NOMO-1 (cell line): ENCODE data around the gene PAFAH2.
A peak's percentile ranks its signal among the peaks of the same experiment; 100 is the strongest.
"Not testable (repeated sequence)": the region's sequence is repeated elsewhere in the genome, so short reads cannot be mapped to it uniquely, and the experiment has no call there.

Experiments
- DNase-seq, 2 experiments: peaks; one replicate each; lab custom pipeline; 2025; ENCODE audit not compliant: unreplicated experiment in 2 of 2; lab: John Stamatoyannopoulos, UW

Gene PAFAH2

GRCh38 chr1:25989440-25990234 lies 8.2 kb downstream of the PAFAH2 start:
- DNase-seq: no peak

- DNase-seq: no peak
Measured at GRCh38 chr1:25987951-25988350, 9.9 kb downstream of the PAFAH2 start.

- DNase-seq: not testable (repeated sequence)
Measured at GRCh38 chr1:25986773-25987172, 11.1 kb downstream of the PAFAH2 start.

- no peak for DNase-seq
Measured at GRCh38 chr1:25985670-25986069, 12.2 kb downstream of the PAFAH2 start.

GRCh38 chr1:25985171-25985570 lies 12.7 kb downstream of the PAFAH2 start:
- no peak for DNase-seq

GRCh38 chr1:25979210-25979609 lies 18.7 kb downstream of the PAFAH2 start:
- no peak for DNase-seq

GRCh38 chr1:25978403-25978802 lies 19.5 kb downstream of the PAFAH2 start:
- DNase-seq: no peak

- DNase-seq: no peak
Measured at GRCh38 chr1:25977801-25978200, 20.1 kb downstream of the PAFAH2 start.

- no peak for DNase-seq
Measured at GRCh38 chr1:25973610-25974321, 24.1 kb downstream of the PAFAH2 start.

GRCh38 chr1:25971811-25972180 lies 26.1 kb downstream of the PAFAH2 start:
- DNase-seq: no peak

GRCh38 chr1:25971066-25971810 lies 26.6 kb downstream of the PAFAH2 start:
- peak in 1 of 2 experiments; percentile 73 for DNase-seq

- no peak for DNase-seq
Measured at GRCh38 chr1:25967308-25967707, 30.6 kb downstream of the PAFAH2 start.

- no peak for DNase-seq
Measured at GRCh38 chr1:25959611-25960010, 38.3 kb downstream of the PAFAH2 start.

- DNase-seq: no peak
Measured at GRCh38 chr1:25958465-25958864, 39.4 kb downstream of the PAFAH2 start.

- no peak for DNase-seq
Measured at GRCh38 chr1:25955553-25955952, 42.3 kb downstream of the PAFAH2 start.

- no peak for DNase-seq
Measured at GRCh38 chr1:25954282-25954938, 43.5 kb downstream of the PAFAH2 start.

GRCh38 chr1:25952841-25953401 lies 44.9 kb downstream of the PAFAH2 start:
- no peak for DNase-seq

GRCh38 chr1:25948641-25949040 lies 49.2 kb downstream of the PAFAH2 start:
- DNase-seq: no peak

- no peak for DNase-seq
Measured at GRCh38 chr1:25947027-25947426, 50.8 kb downstream of the PAFAH2 start.

GRCh38 chr1:25945761-25946160 lies 52.1 kb downstream of the PAFAH2 start:
- DNase-seq: no peak

GRCh38 chr1:25944986-25945385 lies 52.9 kb downstream of the PAFAH2 start:
- DNase-seq: no peak
